LNCaP clone FGC (cell line): ENCODE results near the gene ASAP2.

Source experiments
- DNase-seq: peaks from one replicate; pipeline ENCODE4 v3.0.0-alpha.2; 2011; ENCODE audit warnings: low read depth
- H3K4me3 ChIP-seq: 2 replicates; pipeline ENCODE4 v1.5.1; 2011; ENCODE audit warnings: mild to moderate bottlenecking, low read depth, low read length, control low read depth
- TF ChIP-seq, protein P1 (sequence below): IDR thresholded peaks from 2 replicates; pipeline ENCODE4 v1.5.1; 2012; ENCODE audit warnings: mild to moderate bottlenecking; ENCODE audit not compliant: control insufficient read depth, insufficient read depth; ENCODE audit errors: extremely low read depth

Gene ASAP2

DNA sequence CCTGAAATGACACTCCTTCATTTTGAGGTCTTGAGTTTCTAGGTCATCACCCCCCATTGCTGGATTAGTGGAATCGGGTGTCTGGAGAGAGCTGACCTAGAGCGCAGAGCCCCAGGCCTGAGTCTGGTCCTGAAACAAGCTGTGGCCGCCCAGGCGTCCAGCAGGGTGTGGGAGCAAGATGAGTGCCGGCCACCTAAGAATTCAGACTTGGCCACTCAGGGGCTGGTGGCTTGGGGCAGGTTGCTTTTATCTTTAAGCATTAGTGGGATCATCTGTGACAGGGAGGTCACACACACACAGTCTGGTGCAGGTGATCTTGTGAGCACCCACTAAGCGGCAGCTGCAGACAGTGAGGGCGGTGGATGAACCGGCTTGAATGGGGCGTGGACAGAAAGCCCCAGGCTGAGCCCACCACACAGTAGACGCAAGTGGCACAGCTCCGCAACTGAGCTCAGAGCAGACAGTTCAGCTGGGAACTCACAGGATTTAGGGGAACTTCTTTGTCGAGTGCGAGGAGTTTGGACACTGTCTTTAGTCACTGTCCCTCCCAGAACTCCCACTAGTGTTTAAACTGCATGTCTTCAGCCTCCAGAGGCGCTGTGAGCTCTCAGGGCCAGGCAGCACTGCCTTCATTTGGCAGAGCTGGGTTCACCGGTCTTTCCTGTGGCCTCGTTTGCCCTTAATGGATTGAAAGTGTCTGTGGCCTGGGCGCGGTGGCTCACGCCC lies 195.2 kb downstream of the ASAP2 start:
- no peak for DNase-seq
- H3K4me3 ChIP-seq: no peak overlapping the region
- TF ChIP-seq, protein P1, sequence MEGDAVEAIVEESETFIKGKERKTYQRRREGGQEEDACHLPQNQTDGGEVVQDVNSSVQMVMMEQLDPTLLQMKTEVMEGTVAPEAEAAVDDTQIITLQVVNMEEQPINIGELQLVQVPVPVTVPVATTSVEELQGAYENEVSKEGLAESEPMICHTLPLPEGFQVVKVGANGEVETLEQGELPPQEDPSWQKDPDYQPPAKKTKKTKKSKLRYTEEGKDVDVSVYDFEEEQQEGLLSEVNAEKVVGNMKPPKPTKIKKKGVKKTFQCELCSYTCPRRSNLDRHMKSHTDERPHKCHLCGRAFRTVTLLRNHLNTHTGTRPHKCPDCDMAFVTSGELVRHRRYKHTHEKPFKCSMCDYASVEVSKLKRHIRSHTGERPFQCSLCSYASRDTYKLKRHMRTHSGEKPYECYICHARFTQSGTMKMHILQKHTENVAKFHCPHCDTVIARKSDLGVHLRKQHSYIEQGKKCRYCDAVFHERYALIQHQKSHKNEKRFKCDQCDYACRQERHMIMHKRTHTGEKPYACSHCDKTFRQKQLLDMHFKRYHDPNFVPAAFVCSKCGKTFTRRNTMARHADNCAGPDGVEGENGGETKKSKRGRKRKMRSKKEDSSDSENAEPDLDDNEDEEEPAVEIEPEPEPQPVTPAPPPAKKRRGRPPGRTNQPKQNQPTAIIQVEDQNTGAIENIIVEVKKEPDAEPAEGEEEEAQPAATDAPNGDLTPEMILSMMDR: no peak

DNA sequence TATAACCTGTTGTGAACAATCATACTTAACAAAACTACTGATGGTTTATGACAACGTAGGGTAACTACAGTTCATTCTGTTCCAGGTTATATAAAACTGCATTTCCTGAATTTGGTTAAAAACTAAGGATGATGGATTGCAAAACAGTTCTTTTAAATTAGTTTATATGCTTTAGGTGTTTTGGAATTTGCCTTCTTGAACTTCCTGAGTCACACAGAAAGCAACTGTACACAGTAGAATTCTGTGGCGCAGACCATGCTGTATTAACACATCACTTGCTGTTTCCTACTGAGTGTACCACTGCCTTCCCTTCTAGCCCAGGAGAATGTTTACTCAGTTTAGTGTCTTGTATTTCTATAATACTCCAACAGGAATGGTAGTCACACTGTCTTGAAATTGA lies 197.3 kb downstream of the ASAP2 start:
- TF ChIP-seq, protein P1: no peak
- H3K4me3 ChIP-seq: no peak overlapping the region
- no peak for DNase-seq

DNA sequence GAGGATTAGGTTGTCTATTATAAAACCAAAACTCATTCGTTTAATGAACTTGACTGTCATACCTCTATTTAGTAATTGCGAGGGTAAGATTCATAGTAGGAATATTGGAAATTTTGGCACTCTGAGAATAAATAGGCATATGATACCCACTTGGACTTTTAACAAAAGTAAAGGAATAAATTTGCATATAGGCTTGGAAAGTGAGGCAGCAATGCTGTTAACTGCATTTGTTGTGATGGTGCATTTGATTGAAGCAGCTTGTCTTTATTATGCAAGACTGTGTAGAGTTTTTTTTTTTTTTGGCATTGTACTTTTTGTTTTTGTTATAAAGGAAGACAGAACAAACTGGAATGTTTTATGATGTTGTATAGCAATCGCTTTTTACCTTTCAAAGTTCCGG lies 197.8 kb downstream of the ASAP2 start:
- no peak for DNase-seq
- TF ChIP-seq, protein P1: no peak
- H3K4me3 ChIP-seq: no peak overlapping the region

DNA sequence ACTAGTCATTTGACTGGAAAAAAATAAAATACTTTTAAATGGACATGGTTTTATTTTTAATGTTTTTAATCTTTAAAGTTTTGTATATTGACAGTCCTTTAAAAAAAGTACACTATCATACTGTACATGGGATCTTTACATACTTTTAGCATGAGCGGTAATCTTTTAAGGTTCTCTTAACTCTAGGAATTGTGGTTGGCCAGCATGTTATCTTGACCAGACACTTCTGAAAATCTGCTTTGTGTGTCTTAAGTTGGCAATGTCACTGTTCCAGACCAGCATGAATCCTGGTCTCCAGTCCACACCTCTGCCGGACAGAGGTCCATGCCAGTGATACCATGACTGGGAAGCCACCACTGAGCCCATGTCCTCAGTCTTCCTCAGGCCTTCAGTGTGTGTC lies 199.0 kb downstream of the ASAP2 start:
- no peak overlapping the region for H3K4me3 ChIP-seq
- no peak for DNase-seq
- TF ChIP-seq, protein P1: no peak

DNA sequence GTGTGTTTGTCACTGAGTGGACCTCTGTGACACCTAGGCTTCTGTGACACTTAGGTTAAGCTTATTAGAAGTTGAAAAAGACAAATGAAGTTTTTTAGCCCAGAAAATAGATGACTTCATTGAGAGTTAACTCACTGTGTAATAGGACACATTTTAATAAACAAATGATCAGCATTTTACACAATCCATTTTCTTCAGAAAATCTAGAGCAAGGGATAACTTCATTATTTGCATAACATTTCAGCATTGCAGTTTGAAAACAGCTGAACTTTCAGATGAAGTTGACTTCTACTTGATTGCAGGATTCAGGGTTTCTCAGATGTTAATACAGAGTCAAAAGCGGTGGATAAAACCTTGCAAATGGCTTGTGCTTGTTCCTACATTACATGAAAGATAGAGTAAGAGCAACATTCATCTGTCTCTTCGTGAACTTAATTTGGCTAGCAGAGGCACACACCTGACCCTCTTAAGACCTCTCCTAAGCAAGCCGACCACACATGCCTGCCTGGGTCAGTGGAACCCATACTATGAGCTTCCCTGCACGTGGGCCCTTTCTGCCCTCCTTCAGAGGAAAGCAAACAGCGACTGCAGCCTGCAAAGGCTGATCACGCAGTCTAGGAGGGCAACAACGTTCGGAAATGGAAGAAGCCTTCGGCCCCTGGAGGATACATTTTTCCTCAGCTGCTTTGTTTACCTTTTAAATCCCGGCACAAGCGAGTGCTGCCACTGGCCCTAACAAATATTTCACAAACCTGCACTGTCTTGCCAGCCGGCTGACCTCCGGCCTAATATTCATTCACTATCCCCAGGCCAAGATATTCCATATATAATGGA lies 200.1 kb downstream of the ASAP2 start:
- H3K4me3 ChIP-seq: no peak overlapping the region
- DNase-seq: no peak
- TF ChIP-seq, protein P1: no peak

DNA sequence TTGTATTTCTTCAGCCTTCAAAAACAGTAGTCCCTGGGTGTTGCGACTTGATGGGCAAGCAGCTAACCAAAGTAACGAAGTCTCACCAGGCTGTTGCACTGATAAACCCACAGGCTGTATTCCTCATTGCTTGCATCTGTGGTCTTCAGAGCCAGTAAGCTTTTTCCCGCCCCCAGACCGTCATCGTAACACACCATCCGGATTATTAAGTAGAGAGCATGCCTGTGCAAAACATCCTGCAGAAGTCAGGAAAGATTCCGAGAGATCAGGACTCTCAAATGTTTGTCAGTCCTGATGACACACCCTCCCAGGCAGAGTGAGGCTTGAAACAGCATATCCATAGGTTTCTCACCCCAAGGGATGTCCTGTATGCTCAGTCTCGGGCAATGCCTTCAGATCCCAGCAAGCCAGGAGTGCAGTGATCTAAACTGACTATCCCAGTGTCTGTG lies 200.8 kb downstream of the ASAP2 start:
- DNase-seq: no peak
- TF ChIP-seq, protein P1: no peak

More for the DNA sequence above, 200.8 kb downstream of the ASAP2 start:
- no peak overlapping the region for H3K4me3 ChIP-seq
